DMS153 treated with DMSO at 0.1 percent for 48 hours (cell line): ENCODE results near the gene PRRT3.

ENCODE experiments used
- DNase-seq: peaks from one replicate; lab custom pipeline; 2025; ENCODE audit not compliant: unreplicated experiment; lab: John Stamatoyannopoulos, UW

Gene PRRT3

GRCh38 chr3:9951962-9952805 is at the start of gene PRRT3:
TSS of gene PRRT3 (minus strand) at chr3:9952408. CDS start at chr3:9950115, 2,293 bp downstream.
- peak; percentile 2 for DNase-seq

- DNase-seq: no peak
Measured at GRCh38 chr3:10000686-10001085, 48.5 kb upstream of the PRRT3 start.

- no peak for DNase-seq
Measured at GRCh38 chr3:9994086-9994844, 42.1 kb upstream of the PRRT3 start.

- no peak for DNase-seq
Measured at GRCh38 chr3:9986230-9986725, 34.1 kb upstream of the PRRT3 start.

GRCh38 chr3:9980251-9980650 is 28.0 kb upstream of the PRRT3 start:
- no peak for DNase-seq

- DNase-seq: no peak
Measured at GRCh38 chr3:9978710-9979305, 26.6 kb upstream of the PRRT3 start.

- no peak for DNase-seq
Measured at GRCh38 chr3:9976721-9977709, 24.8 kb upstream of the PRRT3 start.

GRCh38 chr3:9970020-9970652 is 17.9 kb upstream of the PRRT3 start:
- no peak for DNase-seq

GRCh38 chr3:9969632-9970019 is 17.4 kb upstream of the PRRT3 start:
- no peak for DNase-seq

GRCh38 chr3:9966841-9967240 is 14.6 kb upstream of the PRRT3 start:
- no peak for DNase-seq

GRCh38 chr3:9965200-9965875 is 13.1 kb upstream of the PRRT3 start:
- no peak for DNase-seq

GRCh38 chr3:9957214-9957613 is 5.0 kb upstream of the PRRT3 start:
- no peak for DNase-seq

GRCh38 chr3:9955611-9956352 is 3.6 kb upstream of the PRRT3 start:
- DNase-seq: no peak

GRCh38 chr3:9955067-9955502 is 2.9 kb upstream of the PRRT3 start:
- no peak for DNase-seq

- no peak for DNase-seq
Measured at GRCh38 chr3:9951598-9951961, 628 bp downstream of the PRRT3 start.

- DNase-seq: no peak
Measured at GRCh38 chr3:9951126-9951525, 1.1 kb downstream of the PRRT3 start.

GRCh38 chr3:9949626-9950025 is 2.6 kb downstream of the PRRT3 start:
- no peak for DNase-seq

- no peak for DNase-seq
Measured at GRCh38 chr3:9949115-9949514, 3.1 kb downstream of the PRRT3 start.

GRCh38 chr3:9948586-9948985 is 3.6 kb downstream of the PRRT3 start:
- DNase-seq: no peak
